ENCODE measurements around the gene RNF144A.

- TF ChIP-seq POLR2A (IDR thresholded peaks at IDR 0.05) (no peak), CTCF (IDR thresholded peaks at IDR 0.05) (no peak), EP300 (IDR thresholded peaks at IDR 0.05) (no peak)
Measured at GRCh38 chr2:7084601-7085000, 167.4 kb downstream of the RNF144A start.

All from ovary (tissue), 3 donors.